Ishikawa (cell line): ENCODE results near the gene COG4.

Experiments used
- EGR1 ChIP-seq: IDR thresholded peaks from 2 replicates; pipeline ENCODE4 v1.6.1; 2012
- EP300 ChIP-seq: IDR thresholded peaks from 2 replicates; pipeline ENCODE4 v1.6.1; 2012; ENCODE audit warnings: borderline replicate concordance
- MAX ChIP-seq: IDR thresholded peaks from 2 replicates; pipeline ENCODE4 v1.6.1; 2012
- REST ChIP-seq: IDR thresholded peaks from 2 replicates; pipeline ENCODE4 v1.6.1; 2012; ENCODE audit warnings: low read depth, mild to moderate bottlenecking
- TAF1 ChIP-seq: IDR thresholded peaks from 2 replicates; pipeline ENCODE4 v1.6.1; 2012; ENCODE audit warnings: low read depth, mild to moderate bottlenecking
- TCF12 ChIP-seq: IDR thresholded peaks from 2 replicates; pipeline ENCODE4 v1.6.1; 2012; ENCODE audit warnings: low read depth
- YY1 ChIP-seq: IDR thresholded peaks from 2 replicates; pipeline ENCODE4 v1.6.1; 2012; ENCODE audit warnings: low read depth
- ZBTB7A ChIP-seq: IDR thresholded peaks from 2 replicates; pipeline ENCODE4 v1.6.1; 2012; ENCODE audit warnings: low read depth

GRCh38 chr16:70520612-70521297, 2.6 kb downstream of the COG4 start:
- no peak for TF ChIP-seq TCF12
- no peak for TF ChIP-seq YY1
- TF ChIP-seq TAF1: no peak
- no peak for TF ChIP-seq ZBTB7A
- no peak for TF ChIP-seq EP300
- TF ChIP-seq MAX: no peak
- TF ChIP-seq EGR1: no peak
- no peak for TF ChIP-seq REST
